HG03378 (cell line): ENCODE data around the gene EGR1.

Source experiments
- ATAC-seq: cut with Tn5 transposase; IDR thresholded peaks from one replicate; pipeline ENCODE4 v1.9.1; 2021; ENCODE audit warnings: mild to moderate bottlenecking, moderate library complexity; ENCODE audit not compliant: unreplicated experiment

The EGR1 gene

GRCh38 chr5:138452720-138453119 is 12.6 kb upstream of the EGR1 start:
- no peak for ATAC-seq

- ATAC-seq: no peak
Measured at GRCh38 chr5:138453590-138453989, 11.7 kb upstream of the EGR1 start.

GRCh38 chr5:138454121-138454520 is 11.2 kb upstream of the EGR1 start:
- ATAC-seq: no peak

- ATAC-seq: no peak
Measured at GRCh38 chr5:138455232-138455930, 9.9 kb upstream of the EGR1 start.

GRCh38 chr5:138457531-138458275 is 7.6 kb upstream of the EGR1 start:
- no peak for ATAC-seq

GRCh38 chr5:138458384-138458783 is 6.9 kb upstream of the EGR1 start:
- no peak for ATAC-seq

- ATAC-seq: no peak
Measured at GRCh38 chr5:138458856-138459255, 6.4 kb upstream of the EGR1 start.

- no peak for ATAC-seq
Measured at GRCh38 chr5:138459311-138459933, 5.9 kb upstream of the EGR1 start.

- no peak for ATAC-seq
Measured at GRCh38 chr5:138460032-138460693, 5.1 kb upstream of the EGR1 start.

GRCh38 chr5:138461343-138462125 is 3.7 kb upstream of the EGR1 start:
- ATAC-seq: no peak

- no peak for ATAC-seq
Measured at GRCh38 chr5:138463419-138464007, 1.8 kb upstream of the EGR1 start.

GRCh38 chr5:138464008-138464387 is 1.3 kb upstream of the EGR1 start:
- ATAC-seq: peak; percentile 27

GRCh38 chr5:138464388-138465260 is 655 bp upstream of the EGR1 start:
- peak; percentile 82 for ATAC-seq

- ATAC-seq: no peak
Measured at GRCh38 chr5:138466125-138466899, 1.0 kb downstream of the EGR1 start.

GRCh38 chr5:138466900-138467710 is 1.8 kb downstream of the EGR1 start:
- ATAC-seq: no peak

- no peak for ATAC-seq
Measured at GRCh38 chr5:138467711-138468132, 2.4 kb downstream of the EGR1 start.

- no peak for ATAC-seq
Measured at GRCh38 chr5:138468133-138468965, 3.1 kb downstream of the EGR1 start.
